CD14-positive monocyte (primary cell): ENCODE measurements around the gene MPRIP. TPM values are rescaled to one million over a fixed set of nuclear protein-coding genes. Genes with fewer than 3 reads are reported as not detected.

Experiments
- DNase-seq, 3 donors: peaks; one replicate each; pipeline ENCODE4 v3.0.0-alpha.2; 2011 to 2022
- H2AFZ ChIP-seq: 2 replicates; pipeline ENCODE4 v1.6.0; 2012; ENCODE audit warnings: mild to moderate bottlenecking, low read depth, low read length, inconsistent platforms; ENCODE audit not compliant: insufficient read depth, poor library complexity, severe bottlenecking
- H3K27ac ChIP-seq, 2 donors: 1 replicate in 1 of 2; 2 replicates in 1 of 2; pipeline ENCODE4 v1.5.1; 2012 to 2013; ENCODE audit warnings: low read length in 2 of 2, control low read depth in 1 of 2, inconsistent platforms in 1 of 2, low read depth in 1 of 2, mild to moderate bottlenecking in 1 of 2
- H3K27me3 ChIP-seq, 2 donors: one replicate each; pipeline versions ENCODE4 v1.6.0 to v1.6.1; 2011 to 2013; ENCODE audit warnings: low read length in 2 of 2; ENCODE audit not compliant: control insufficient read depth in 2 of 2, insufficient read depth in 2 of 2
- H3K36me3 ChIP-seq, 2 donors: replicated peaks in 1 of 2; 1 replicate in 1 of 2; 2 replicates in 1 of 2; pipeline versions ENCODE4 v1.5.1 to v1.6.1; 2012 to 2013; ENCODE audit warnings: low read length in 2 of 2, control low read depth in 1 of 2, inconsistent platforms in 1 of 2, mild to moderate bottlenecking in 1 of 2; ENCODE audit not compliant: insufficient read depth in 2 of 2, control insufficient read depth in 1 of 2
- H3K4me1 ChIP-seq, 2 donors: 1 replicate in 1 of 2; 2 replicates in 1 of 2; pipeline versions ENCODE4 v1.5.1 to v1.6.1; 2012 to 2013; ENCODE audit warnings: low read length in 2 of 2, control low read depth in 1 of 2, inconsistent platforms in 1 of 2, mild to moderate bottlenecking in 1 of 2, moderate library complexity in 1 of 2; ENCODE audit not compliant: insufficient read depth in 2 of 2, control insufficient read depth in 1 of 2
- H3K4me2 ChIP-seq: replicated peaks from 2 replicates; pipeline ENCODE3; 2012; ENCODE audit warnings: low read length, moderate library complexity, mild to moderate bottlenecking; ENCODE audit not compliant: poor library complexity, severe bottlenecking; ENCODE audit errors: extremely low read depth
- H3K4me3 ChIP-seq, 3 experiments: fragments of 200-600 bp in 1 of 3; sonication (generic) in 1 of 3; replicated peaks in 1 of 3; 1 replicate in 2 of 3; 2 replicates in 1 of 3; pipeline ENCODE4 v1.5.1; 2011 to 2013; ENCODE audit warnings: low read length in 3 of 3, mild to moderate bottlenecking in 3 of 3, control low read depth in 2 of 3, low read depth in 2 of 3, inconsistent platforms in 1 of 3, moderate library complexity in 1 of 3
- H3K79me2 ChIP-seq: 2 replicates; pipeline ENCODE4 v1.6.0; 2012; ENCODE audit warnings: mild to moderate bottlenecking, control low read depth, inconsistent platforms, low read length, moderate library complexity; ENCODE audit not compliant: insufficient read depth
- H3K9ac ChIP-seq: 2 replicates; pipeline ENCODE4 v1.6.0; 2017; ENCODE audit warnings: low read length, mild to moderate bottlenecking; ENCODE audit not compliant: insufficient read depth, poor library complexity, severe bottlenecking
- H3K9me3 ChIP-seq, 2 donors: replicated peaks in 1 of 2; 1 replicate in 1 of 2; 2 replicates in 1 of 2; pipeline versions ENCODE4 v1.5.1 to v1.6.1; 2012 to 2013; ENCODE audit warnings: low read length in 2 of 2, control low read depth in 1 of 2; ENCODE audit not compliant: control insufficient read depth in 1 of 2, insufficient read depth in 1 of 2
- H4K20me1 ChIP-seq: 2 replicates; pipeline ENCODE4 v1.6.0; 2012; ENCODE audit warnings: mild to moderate bottlenecking, low read length, control low read depth, moderate library complexity; ENCODE audit not compliant: insufficient read depth
- H3K27ac Mint-ChIP-seq, 7 donors: one replicate each; pipeline ENCODE4 v1.8.0; 2020; ENCODE audit warnings: mild to moderate bottlenecking in 7 of 7, mixed read lengths in 7 of 7, moderate library complexity in 6 of 7, inconsistent platforms in 2 of 7
- H3K27me3 Mint-ChIP-seq, 3 donors: one replicate each; pipeline ENCODE4 v1.8.0; 2021 to 2022; ENCODE audit warnings: low read depth in 3 of 3, mild to moderate bottlenecking in 3 of 3, mixed read lengths in 3 of 3, moderate library complexity in 3 of 3, inconsistent platforms in 1 of 3
- H3K36me3 Mint-ChIP-seq, 2 donors: one replicate each; pipeline ENCODE4 v1.8.0; 2020; ENCODE audit warnings: mixed read lengths in 2 of 2, inconsistent platforms in 1 of 2, mild to moderate bottlenecking in 1 of 2
- H3K4me1 Mint-ChIP-seq: one replicate; pipeline ENCODE4 v1.8.0; 2020; ENCODE audit warnings: mild to moderate bottlenecking, mixed read lengths
- H3K4me3 Mint-ChIP-seq, 2 donors: one replicate each; pipeline ENCODE4 v1.8.0; 2020; ENCODE audit warnings: mild to moderate bottlenecking in 2 of 2, mixed read lengths in 2 of 2, moderate library complexity in 1 of 2
- H3K9me3 Mint-ChIP-seq, 7 donors: one replicate each; pipeline ENCODE4 v1.8.0; 2020 to 2022; ENCODE audit warnings: mixed read lengths in 7 of 7, mild to moderate bottlenecking in 6 of 7, moderate library complexity in 6 of 7, inconsistent platforms in 2 of 7
- CTCF ChIP-seq: fragments of 200-600 bp; IDR thresholded peaks from one replicate; pipeline ENCODE4 v1.8.0; 2022; ENCODE audit warnings: antibody characterized with exemption, mild to moderate bottlenecking
- WGBS: methylation state at CpG from one replicate; pipeline ENCODE4 v1.1.5; 2013; ENCODE audit warnings: missing lambda C conversion rate; ENCODE audit not compliant: insufficient coverage; 5-methylcytosine and 5-hydroxymethylcytosine counted together
- intact Hi-C, 2 donors: fragments of 100-400 bp; cut with micrococcal nuclease; formaldehyde crosslinking; loops; one replicate each; pipeline versions ENCODE4 v1.15.0 to v1.15.1; 2023
- polyA plus RNA-seq, 3 donors: library from polyadenylated mRNA; depleted of rRNA in 1 of 3; unstranded in 2 of 3; stranded (reverse) in 1 of 3; fragments of 300-500 nt in 2 of 3; fragments of >200 nt in 1 of 3; fragmentation: Illumina TruSeq in 2 of 3; gene quantifications; 1 replicate in 2 of 3; 2 replicates in 1 of 3; pipeline ENCODE4 v1.2.3, GENCODE V29; 2012 to 2021

MPRIP gene
- polyA plus RNA-seq, 3 donors: 2.0 to 48.7 (median 2.5) TPM

GRCh38 chr17:17226451-17227265 lies 184.4 kb downstream of the MPRIP start:
- Histone ChIP-seq H3K4me3 (no peak overlapping the region), H3K9ac (no peak overlapping the region), H3K27ac (no peak overlapping the region), H3K79me2 (peaks cover 7% of the 10 kb centered on the region), H2AFZ (no peak overlapping the region), H3K36me3 (peaks cover 98 to 100% of the 10 kb centered on the region in 2 donors), H3K4me2 (no peak overlapping the region), H4K20me1 (peaks cover 82% of the 10 kb centered on the region), H3K27me3 (no peaks in the 10 kb centered on the region), H3K9me3 (no peaks in the 10 kb centered on the region), H3K4me1 (no peaks in the 10 kb centered on the region)
- no peaks in the 10 kb centered on the region for H3K9me3 Mint-ChIP-seq
- no peak for DNase-seq
- TF ChIP-seq CTCF: no peak
- no peaks in the 10 kb centered on the region for H3K4me1 Mint-ChIP-seq
- WGBS: 98% methylated on average over 15 of the region's 16 CpGs
- peaks cover 96 to 100% of the 10 kb centered on the region in 2 donors for H3K36me3 Mint-ChIP-seq
- no peak overlapping the region for H3K4me3 Mint-ChIP-seq
- H3K27ac Mint-ChIP-seq: no peak overlapping the region
- no peaks in the 10 kb centered on the region for H3K27me3 Mint-ChIP-seq
- intact Hi-C loops: loop anchor here in 1 of 2 donors (5.0 kb wide), 1 partner anchor 36 kb away; no protein-coding TSS in a partner anchor

- no peak for DNase-seq
- Histone ChIP-seq H3K36me3 (peaks cover 99 to 100% of the 10 kb centered on the region in 2 donors), H3K79me2 (peaks cover 13% of the 10 kb centered on the region), H2AFZ (no peak overlapping the region), H3K9me3 (no peaks in the 10 kb centered on the region), H3K4me2 (no peak overlapping the region), H3K9ac (no peak overlapping the region), H3K4me3 (no peak overlapping the region), H3K27ac (no peak overlapping the region), H3K27me3 (no peaks in the 10 kb centered on the region), H4K20me1 (peaks cover 84% of the 10 kb centered on the region), H3K4me1 (no peaks in the 10 kb centered on the region)
- WGBS: 96% methylated on average over 13 of the region's 25 CpGs
- no peaks in the 10 kb centered on the region for H3K4me1 Mint-ChIP-seq
- no peak overlapping the region for H3K27ac Mint-ChIP-seq
- no peak overlapping the region for H3K4me3 Mint-ChIP-seq
- H3K9me3 Mint-ChIP-seq: no peaks in the 10 kb centered on the region
- intact Hi-C loops: loop anchor here in 1 of 2 donors (5.0 kb wide), 1 partner anchor 34 kb away; no protein-coding TSS in a partner anchor
- no peak for TF ChIP-seq CTCF
- H3K27me3 Mint-ChIP-seq: no peaks in the 10 kb centered on the region
- peaks cover 95 to 100% of the 10 kb centered on the region in 2 donors for H3K36me3 Mint-ChIP-seq
Observed at GRCh38 chr17:17227608-17228520, 185.6 kb downstream of the MPRIP start.
